Measurements from ENCODE around the gene CAMK1D.

GRCh38 chr10:12735843-12736462, 386.6 kb downstream of the CAMK1D start:
- no peak for TF ChIP-seq CTCF (conservative IDR thresholded peaks at IDR 0.05)
- TF ChIP-seq EZH2 (IDR thresholded peaks at IDR 0.05; ENCODE audit: low read depth), result no peak

Measured in PC-9 (cell line).